Forelimb muscle (tissue), 1 donor: Measurements from ENCODE around the gene USH2A. TPM values are rescaled to one million over a fixed set of nuclear protein-coding genes. Genes with fewer than 3 reads are reported as not detected.
"Not testable (repeated sequence)": the region's sequence is repeated elsewhere in the genome, so short reads cannot be mapped to it uniquely, and the experiment has no call there.

ENCODE experiments used
- DNase-seq: peaks from one replicate; pipeline ENCODE4 v3.0.0-alpha.2; 2013; ENCODE audit warnings: low read depth
- polyA plus RNA-seq: library from polyadenylated mRNA; unstranded; fragments of 120-200 nt; gene quantifications from one replicate; pipeline ENCODE4 v1.2.1, GENCODE V29; 2013; ENCODE audit not compliant: insufficient read length

Gene USH2A
- polyA plus RNA-seq, 1 donor: 0.05 TPM

- DNase-seq: no peak
Measured at GRCh38 chr1:216201946-216202345, 221.3 kb downstream of the USH2A start.

DNA sequence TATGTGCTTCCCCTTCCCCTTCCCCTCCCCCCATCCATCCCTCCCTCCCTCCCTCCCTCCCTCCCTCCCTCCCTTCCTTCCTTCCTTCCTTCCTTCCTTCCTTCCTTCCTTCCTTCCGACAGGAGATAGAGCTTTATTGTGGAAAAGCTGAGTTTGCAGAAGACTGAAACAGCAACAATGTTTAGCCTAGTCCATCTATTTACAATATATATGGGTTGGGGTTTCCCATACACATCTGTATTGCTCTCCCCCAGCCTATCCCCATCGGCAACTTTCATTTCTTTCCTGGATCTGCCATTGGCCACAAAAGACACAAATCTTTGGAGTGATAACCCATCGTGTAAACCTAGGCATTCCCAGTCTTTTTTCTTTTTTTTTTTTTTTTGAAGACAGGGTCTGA is 222.3 kb downstream of the USH2A start:
- DNase-seq: no peak

GRCh38 chr1:216194721-216195120 is 228.5 kb downstream of the USH2A start:
- DNase-seq: no peak

- no peak for DNase-seq
Measured at GRCh38 chr1:216193839-216194443, 229.3 kb downstream of the USH2A start.

DNA sequence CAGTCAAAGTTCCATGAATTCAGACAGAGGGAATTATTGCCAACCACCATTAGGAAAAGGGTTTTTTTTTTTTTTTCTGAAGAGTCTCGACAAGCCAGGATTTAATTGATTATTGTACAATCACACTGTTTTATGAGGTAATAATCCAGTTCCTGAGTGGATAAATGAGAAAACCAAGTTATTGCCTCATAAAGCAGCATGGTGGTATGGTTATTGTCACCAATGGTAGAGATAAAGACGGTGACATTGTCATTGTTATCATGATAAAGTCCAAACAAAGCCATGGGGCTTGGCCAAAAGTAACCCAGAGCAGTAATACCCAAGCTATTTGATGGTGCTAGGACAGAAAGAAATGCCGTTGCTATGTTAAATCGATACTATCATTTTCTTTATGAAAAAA is 232.8 kb downstream of the USH2A start:
- no peak for DNase-seq

DNA sequence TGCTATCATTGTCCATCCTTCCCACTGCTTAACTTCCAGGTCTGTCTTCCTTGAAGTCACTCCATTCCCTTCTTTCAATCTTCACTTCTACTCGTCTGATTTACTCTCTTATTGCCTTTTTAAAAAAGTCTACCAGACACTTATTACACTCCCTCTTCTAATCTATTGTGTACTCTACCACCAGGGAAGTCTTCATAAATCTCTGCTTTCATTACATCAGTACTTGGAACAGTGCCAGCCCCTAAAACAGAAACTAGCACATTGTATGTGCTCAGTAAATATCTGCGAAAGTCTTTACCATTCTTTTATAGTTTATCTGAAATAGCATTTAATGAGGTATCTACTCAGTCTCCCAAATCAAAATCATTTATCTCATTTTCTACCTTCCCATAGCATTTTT is 236.4 kb downstream of the USH2A start:
- DNase-seq: no peak

DNA sequence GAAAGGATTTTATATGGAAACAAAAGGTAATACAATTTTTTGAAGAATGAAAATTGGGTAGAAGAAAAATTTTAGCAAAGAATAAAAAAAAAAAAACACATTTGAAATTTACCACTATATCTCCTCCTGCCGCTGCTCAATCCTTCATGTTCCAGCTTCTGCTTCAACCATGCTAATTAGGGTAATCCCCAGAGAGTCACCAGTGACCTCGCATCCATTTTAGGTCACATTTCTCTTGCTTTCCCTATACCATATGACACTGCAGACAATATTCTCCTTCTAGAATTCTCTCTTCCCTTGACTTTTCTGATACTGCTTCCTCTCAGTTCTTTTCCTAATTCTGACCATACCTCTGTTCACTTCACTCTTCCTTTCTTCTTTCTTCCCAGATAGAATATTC is 237.1 kb downstream of the USH2A start:
- no peak for DNase-seq

- DNase-seq: no peak
Measured at GRCh38 chr1:216184126-216184680, 239.0 kb downstream of the USH2A start.

- DNase-seq: no peak
Measured at GRCh38 chr1:216183454-216183853, 239.8 kb downstream of the USH2A start.

- DNase-seq: no peak
Measured at GRCh38 chr1:216183007-216183406, 240.2 kb downstream of the USH2A start.

DNA sequence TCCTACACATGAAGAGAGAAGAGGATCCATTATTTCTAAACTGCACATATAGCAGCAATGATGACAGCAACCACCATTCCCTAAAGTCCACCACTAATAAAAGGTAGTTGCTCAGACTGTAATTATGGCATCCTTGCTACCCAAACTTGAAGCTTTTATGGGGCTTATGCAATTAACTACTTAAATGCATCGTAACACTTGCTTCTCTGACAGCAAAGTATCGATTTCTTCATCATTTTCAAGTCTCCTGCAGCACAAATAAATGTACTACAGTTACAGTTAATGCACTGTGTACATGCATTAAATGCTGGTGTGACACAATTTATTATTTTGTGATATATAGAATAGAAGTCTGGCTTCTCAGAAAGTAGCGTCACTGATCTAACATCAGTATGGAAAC is 241.7 kb downstream of the USH2A start:
- no peak for DNase-seq

GRCh38 chr1:216178281-216178680 is 245.0 kb downstream of the USH2A start:
- peak; percentile 39 for DNase-seq

DNA sequence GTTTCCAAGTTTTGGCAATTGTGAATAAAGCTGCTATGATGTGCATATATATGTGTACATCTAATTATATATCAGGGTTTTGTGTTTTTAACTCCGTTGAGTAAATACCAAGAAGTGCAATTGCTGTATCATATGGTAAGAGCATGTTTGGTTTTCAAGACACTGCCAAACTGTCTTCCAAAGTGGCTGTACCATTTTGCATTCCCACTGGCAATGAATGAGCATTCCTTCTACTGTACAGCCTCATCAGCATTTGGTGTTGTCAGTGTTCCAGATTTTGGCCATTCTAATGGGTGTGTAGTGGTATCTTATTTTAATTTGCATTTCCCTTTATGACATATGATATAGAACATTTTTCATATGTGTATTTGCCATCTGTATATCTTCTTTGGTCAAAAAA is 246.3 kb downstream of the USH2A start:
- no peak for DNase-seq

- no peak for DNase-seq
Measured at GRCh38 chr1:216175714-216176113, 247.5 kb downstream of the USH2A start.

GRCh38 chr1:216173376-216173995 is 249.8 kb downstream of the USH2A start:
- peak; percentile 41 for DNase-seq

DNA sequence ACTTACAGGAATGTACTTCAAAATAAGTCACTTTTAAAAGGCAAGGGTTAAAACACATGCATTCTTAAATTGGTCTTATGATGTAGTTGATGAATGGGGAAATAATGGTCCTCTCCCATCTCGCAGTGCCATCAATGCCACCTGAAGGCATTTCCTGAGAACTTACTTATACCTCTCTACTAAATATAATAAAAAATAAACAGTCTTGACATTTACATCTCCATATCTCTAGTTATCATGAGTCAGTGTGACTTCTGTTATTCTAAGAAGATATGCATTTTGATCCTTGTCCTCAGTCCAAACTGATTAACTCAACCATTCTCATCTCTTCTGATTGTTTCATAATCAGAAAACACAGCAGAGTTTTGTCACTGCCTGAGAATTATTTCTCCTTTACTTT is 253.9 kb downstream of the USH2A start:
- no peak for DNase-seq

GRCh38 chr1:216168546-216168945 is 254.7 kb downstream of the USH2A start:
- peak; percentile 13 for DNase-seq

DNA sequence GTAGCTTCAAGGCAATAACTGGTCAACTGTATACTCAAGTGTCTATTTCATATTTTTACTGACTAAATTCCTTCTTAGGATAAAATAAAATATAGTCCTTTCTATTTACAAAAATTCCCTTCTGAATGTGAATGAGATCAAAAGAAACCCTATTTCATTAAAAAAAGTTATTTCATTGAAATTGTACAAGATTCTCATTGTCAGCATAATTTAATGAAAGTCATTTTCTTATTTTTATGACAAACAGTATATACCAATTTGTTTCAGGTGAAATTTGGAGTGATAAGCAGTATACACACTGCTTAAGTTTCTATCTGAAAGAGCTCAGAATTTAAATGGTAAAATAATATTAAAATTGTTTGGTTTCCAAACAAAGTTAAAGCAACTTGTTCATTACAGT is 269.2 kb downstream of the USH2A start:
- DNase-seq: no peak

DNA sequence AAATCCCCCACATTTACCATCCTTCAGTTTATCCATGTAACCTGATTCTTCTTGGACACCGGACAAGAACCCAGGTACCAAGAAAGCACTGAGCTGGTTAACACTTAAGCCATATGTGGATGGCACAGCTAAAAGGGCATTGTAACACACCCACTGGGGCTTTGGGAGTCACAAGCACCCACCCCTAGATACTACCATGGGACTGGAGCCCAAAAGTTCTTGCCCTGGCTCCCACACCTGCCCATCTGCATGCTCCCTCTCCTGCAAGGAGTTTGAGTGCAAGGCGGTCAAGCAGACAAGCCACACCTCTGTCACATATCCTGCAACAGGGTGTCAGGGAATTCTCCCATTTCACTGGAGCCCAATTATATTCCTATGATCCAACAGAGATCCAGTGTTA is 270.1 kb downstream of the USH2A start:
- DNase-seq: no peak

DNA sequence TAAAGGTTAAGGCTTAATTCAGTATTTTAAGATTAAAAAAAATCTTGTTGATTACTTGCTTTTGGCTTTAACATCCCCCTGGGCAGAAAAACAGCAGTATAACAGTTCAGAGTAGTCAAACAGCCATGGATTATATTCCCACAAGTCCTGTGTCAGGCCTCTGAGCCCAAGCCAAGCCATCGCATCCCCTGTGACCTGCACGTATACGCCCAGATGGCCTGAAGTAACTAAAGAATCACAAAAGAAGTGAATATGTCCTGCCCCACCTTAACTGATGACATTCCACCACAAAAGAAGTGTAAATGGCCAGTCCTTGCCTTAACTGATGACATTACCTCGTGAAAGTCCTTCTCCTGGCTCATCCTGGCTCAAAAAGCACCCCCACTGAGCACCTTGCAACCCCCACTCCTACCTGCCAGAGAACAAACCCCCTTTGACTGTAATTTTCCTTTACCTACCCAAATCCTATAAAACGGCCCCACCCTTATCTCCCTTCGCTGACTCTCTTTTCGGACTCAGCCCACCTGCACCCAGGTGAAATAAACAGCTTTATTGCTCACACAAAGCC is 277.7 kb downstream of the USH2A start:
- DNase-seq: not testable (repeated sequence)

DNA sequence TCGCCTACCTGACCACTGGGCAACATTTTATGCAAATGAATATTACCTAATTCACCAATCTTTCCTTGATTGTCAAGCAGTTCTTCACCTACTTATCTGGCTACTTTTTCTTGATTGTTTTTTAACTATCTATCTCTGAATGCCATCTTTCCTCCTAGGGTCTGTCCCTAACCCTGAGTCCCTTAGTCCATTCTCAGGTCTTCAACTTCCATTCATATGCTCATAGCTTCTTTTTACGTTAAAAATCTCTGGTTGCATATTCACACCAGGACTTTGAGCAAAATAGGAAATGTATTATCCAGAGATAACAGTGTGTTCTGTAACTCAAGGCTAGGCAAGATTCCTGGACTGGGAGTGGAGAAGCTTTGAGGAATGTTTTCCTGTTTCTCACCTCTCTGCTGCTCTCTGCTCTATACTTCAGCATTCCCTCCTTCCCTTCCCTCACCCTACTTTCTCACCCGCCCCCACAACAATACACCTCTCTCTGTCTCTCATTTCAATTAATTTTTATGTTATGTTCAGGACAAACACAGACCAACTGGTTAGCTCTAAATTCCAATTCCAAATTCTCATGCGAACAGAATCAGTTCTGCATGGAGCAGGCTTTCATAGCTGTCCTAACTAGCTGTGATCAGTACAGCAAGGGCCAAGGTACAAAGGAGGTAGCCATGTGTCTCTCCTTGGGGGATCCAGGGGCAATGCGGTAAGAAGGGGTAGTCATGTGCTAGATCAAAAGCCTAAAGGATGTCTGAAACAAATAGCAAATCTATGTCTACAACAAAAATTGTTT is 278.4 kb downstream of the USH2A start:
- no peak for DNase-seq

- DNase-seq: no peak
Measured at GRCh38 chr1:216142921-216143320, 280.3 kb downstream of the USH2A start.
